Measurements from ENCODE around the gene ASPHD1. TPM values are rescaled to one million over a fixed set of nuclear protein-coding genes. Genes with fewer than 3 reads are reported as not detected.

ASPHD1 gene
- total and polyA plus RNA-seq, 2 of the 8 experiments (the other 6 are each of a cell fraction or from before 2014, with no cell fraction given): 14.5 to 18.6 TPM

- Histone ChIP-seq H3K18ac (ENCODE audit: extremely low read depth, low read length) (no peak overlapping the region), H3K79me1 (ENCODE audit: low read depth, low read length) (0 out of 2 replicates have a peak, but pooled peaks cover 2% of the 10 kb centered on the region), H2AK5ac (ENCODE audit: low read depth, low read length) (no peak overlapping the region), H4K91ac (replicated peaks; ENCODE audit: insufficient read length, low read length) (no peak overlapping the region), H4K5ac (ENCODE audit: insufficient read length, low read depth, low read length) (no peak overlapping the region), H3K27ac (ENCODE audit: low read depth, low read length) (no peak overlapping the region), H2AFZ (ENCODE audit: low read length) (no peak overlapping the region), H2BK5ac (ENCODE audit: low read depth, low read length) (peak overlapping the region; percentile 60; the same call in 1 of the 2 replicates), H2BK20ac (ENCODE audit: low read length) (no peak overlapping the region), H3K79me2 (ENCODE audit: control insufficient read depth in 1 of 2, insufficient read depth in 2 of 2, low read length in 2 of 2) (no peaks in the 10 kb centered on the region), H3K9me3 (ENCODE audit: insufficient read depth in 2 of 2, low read depth in 1 of 2, low read length in 1 of 2) (no peaks in the 10 kb centered on the region), H4K8ac (ENCODE audit: extremely low read depth, insufficient read depth, low read length) (no peak overlapping the region), H2BK12ac (ENCODE audit: low read depth, low read length) (no peak overlapping the region), H3K27me3 (replicated peaks in 1 of 4; ENCODE audit: control insufficient read depth in 3 of 4, extremely low read depth in 1 of 4, insufficient read depth in 3 of 4, low read length in 3 of 4) (no peaks in the 10 kb centered on the region), H3K23me2 (ENCODE audit: low read depth, low read length) (peaks cover 24% of the 10 kb centered on the region), H3K4me1 (replicated peaks in 1 of 4; ENCODE audit: control insufficient read depth in 3 of 4, insufficient read depth in 4 of 4, low read length in 3 of 4) (peaks cover 0 to 14% (median 3%) of the 10 kb centered on the region in 4 experiments; a peak in 6 of 7 replicates), H3K9ac (replicated peaks in 1 of 4; ENCODE audit: extremely low read depth in 1 of 4, low read depth in 3 of 4, low read length in 3 of 4) (peak overlapping the region in 2 of 4 experiments; percentile 70 to 73; a peak in 4 of 7 replicates), H4K20me1 (replicated peaks in 1 of 2; ENCODE audit: control insufficient read depth in 1 of 2, insufficient read depth in 2 of 2, low read length in 2 of 2) (peaks cover 0 to 3% of the 10 kb centered on the region in 2 experiments), H3K4me3 (ENCODE audit: extremely low read depth in 1 of 4, insufficient read depth in 2 of 4, low read depth in 3 of 4, low read length in 4 of 4) (peak overlapping the region; percentile 59 to 99 (median 90)), H2BK15ac (ENCODE audit: low read length) (no peak overlapping the region), H2BK120ac (replicated peaks; ENCODE audit: low read depth, low read length) (no peak overlapping the region), H3K4me2 (ENCODE audit: insufficient read depth in 1 of 2, low read depth in 2 of 2, low read length in 2 of 2) (peak overlapping the region; percentile 87 to 99), H3K14ac (ENCODE audit: insufficient read length) (no peak overlapping the region), H3K23ac (ENCODE audit: insufficient read length) (no peak overlapping the region), H3K4ac (replicated peaks; ENCODE audit: insufficient read length, low read depth, low read length) (no peak overlapping the region), H3K36me3 (ENCODE audit: control insufficient read depth in 2 of 4, insufficient read depth in 4 of 4, low read length in 3 of 4) (no peaks in the 10 kb centered on the region; a peak in 1 of 8 replicates), H3K56ac (replicated peaks; ENCODE audit: insufficient read length, low read depth, low read length) (no peak overlapping the region)
- 28% methylated on average over 9 of the region's 9 CpGs; no CpG with 5 or more reads in 1 of the 2 experiments for WGBS, 2 experiments (ENCODE audit: extremely low coverage in 1 of 2, insufficient coverage in 1 of 2, insufficient read length in 1 of 2, insufficient replicate concordance in 2 of 2, low coverage in 1 of 2, low lambda C conversion rate in 2 of 2, missing lambda C conversion rate in 1 of 2)
- POLR2A ChIA-PET (ENCODE audit: partially characterized antibody): interaction anchor here (0.7 to 5.7 kb wide), 7 partner anchors 13 to 806 kb away, joined by 3 to 52 read pairs (median 5); partner anchors contain the start of gene KCTD13
- peak; percentile 51 to 93; a peak in 3 of 4 replicates for TF ChIP-seq SIN3A (conservative IDR thresholded peaks at IDR 0.05 in 1 of 2, IDR thresholded peaks at IDR 0.05 in 1 of 2; ENCODE audit: low read depth in 1 of 2, low read length in 2 of 2)
- no peak for TF ChIP-seq ASH2L (IDR thresholded peaks at IDR 0.05; ENCODE audit: low read length)
- TF ChIP-seq PHF8 (conservative IDR thresholded peaks at IDR 0.05; ENCODE audit: low read depth, low read length): no peak
- TF ChIP-seq SAP30 (IDR thresholded peaks at IDR 0.05; ENCODE audit: insufficient read depth, insufficient replicate concordance, low read length): peak; percentile 19
- no peak for TF ChIP-seq BRCA1 (IDR thresholded peaks at IDR 0.05; ENCODE audit: low read depth, low read length)
- FAIRE-seq (no peak), DNase-seq (ENCODE audit: low read depth in 1 of 2, low spot score in 2 of 2) (no peak)
- CTCF ChIA-PET (ENCODE audit: partially characterized antibody): interaction anchor here (0.8 to 2.9 kb wide), 4 partner anchors 10 to 133 kb away, joined by 4 to 12 read pairs (median 4); partner anchors contain the start of genes C16orf92 and TLCD3B
Observed at GRCh38 chr16:29898135-29898803, 2.0 kb upstream of the ASPHD1 start.

Measured in H1 (cell line).